OCI-LY1 (cell line): ENCODE results near the gene SLC35G2.

Source experiments
- CTCF ChIP-seq: fragments of 200-600 bp; sonication (generic), shearing (Covaris generic); IDR thresholded peaks from 2 replicates; pipeline ENCODE4 v1.5.1; 2017; ENCODE audit warnings: mild to moderate bottlenecking, antibody characterized with exemption, low read length, moderate library complexity, mixed read lengths
- EZH2 ChIP-seq: fragments of 200-600 bp; sonication (generic), shearing (Covaris generic); IDR thresholded peaks from 2 replicates; pipeline ENCODE4 v1.8.0; 2017; ENCODE audit warnings: borderline replicate concordance, mixed run types, mild to moderate bottlenecking, antibody characterized with exemption, low read length, moderate library complexity, mixed read lengths

- TF ChIP-seq CTCF (no peak), EZH2 (no peak)
Observed at GRCh38 chr3:136831461-136831860, 12.5 kb downstream of the SLC35G2 start.
